ENCODE measurements around the gene ARL16. TPM values are rescaled to one million over a fixed set of nuclear protein-coding genes. Genes with fewer than 3 reads are reported as not detected.
A peak's percentile ranks its signal among the peaks of the same experiment; 100 is the strongest.

Gene ARL16
- total RNA-seq, 1 donor from 2014 or later, result 38.6 TPM

- H3K9me3 Mint-ChIP-seq (ENCODE audit: unreplicated experiment), result no peaks in the 10 kb centered on the region
- Histone ChIP-seq H4K20me1 (ENCODE audit: insufficient read depth, low read length) (peaks cover 41% of the 10 kb centered on the region), H3K27me3 (ENCODE audit: insufficient read depth, low read length) (no peaks in the 10 kb centered on the region), H3K4me2 (ENCODE audit: low read length) (peak within 1 kb of the TSS; percentile 89), H3K9me3 (ENCODE audit: insufficient read depth, low read depth, low read length) (no peaks in the 10 kb centered on the region), H3K36me3 (ENCODE audit: insufficient read depth, low read length) (no peaks in the 10 kb centered on the region), H3K79me2 (ENCODE audit: insufficient read depth, low read length) (peaks cover 13% of the 10 kb centered on the region), H3K4me3 (ENCODE audit: insufficient read depth, low read depth, low read length) (peak within 1 kb of the TSS; percentile 63), H2AFZ (ENCODE audit: low read depth, low read length) (no peak within 1 kb of the TSS), H3K27ac (ENCODE audit: low read depth, low read length) (peak within 1 kb of the TSS; percentile 19), H3K9ac (ENCODE audit: low read length) (peak within 1 kb of the TSS; percentile 72), H3K4me1 (ENCODE audit: insufficient read depth, low read length) (peaks cover 34% of the 10 kb centered on the region)
- peaks cover 7% of the 10 kb centered on the region for H3K4me1 Mint-ChIP-seq (ENCODE audit: low read depth, unreplicated experiment)
- peak within 1 kb of the TSS; percentile 85 for H3K4me3 Mint-ChIP-seq (ENCODE audit: unreplicated experiment)
- FAIRE-seq, result no peak
- H3K27me3 Mint-ChIP-seq (ENCODE audit: low read depth, unreplicated experiment), result no peaks in the 10 kb centered on the region
- TF ChIP-seq, protein P1, sequence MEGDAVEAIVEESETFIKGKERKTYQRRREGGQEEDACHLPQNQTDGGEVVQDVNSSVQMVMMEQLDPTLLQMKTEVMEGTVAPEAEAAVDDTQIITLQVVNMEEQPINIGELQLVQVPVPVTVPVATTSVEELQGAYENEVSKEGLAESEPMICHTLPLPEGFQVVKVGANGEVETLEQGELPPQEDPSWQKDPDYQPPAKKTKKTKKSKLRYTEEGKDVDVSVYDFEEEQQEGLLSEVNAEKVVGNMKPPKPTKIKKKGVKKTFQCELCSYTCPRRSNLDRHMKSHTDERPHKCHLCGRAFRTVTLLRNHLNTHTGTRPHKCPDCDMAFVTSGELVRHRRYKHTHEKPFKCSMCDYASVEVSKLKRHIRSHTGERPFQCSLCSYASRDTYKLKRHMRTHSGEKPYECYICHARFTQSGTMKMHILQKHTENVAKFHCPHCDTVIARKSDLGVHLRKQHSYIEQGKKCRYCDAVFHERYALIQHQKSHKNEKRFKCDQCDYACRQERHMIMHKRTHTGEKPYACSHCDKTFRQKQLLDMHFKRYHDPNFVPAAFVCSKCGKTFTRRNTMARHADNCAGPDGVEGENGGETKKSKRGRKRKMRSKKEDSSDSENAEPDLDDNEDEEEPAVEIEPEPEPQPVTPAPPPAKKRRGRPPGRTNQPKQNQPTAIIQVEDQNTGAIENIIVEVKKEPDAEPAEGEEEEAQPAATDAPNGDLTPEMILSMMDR (IDR thresholded peaks at IDR 0.05; ENCODE audit: insufficient read depth, low read depth, low read length), result no peak
- TF ChIP-seq EZH2 (IDR thresholded peaks at IDR 0.05; ENCODE audit: insufficient read depth, low read length), result no peak
- DNase-seq (ENCODE audit: low read depth), result peak; percentile 51
- H3K36me3 Mint-ChIP-seq (ENCODE audit: low read depth, unreplicated experiment), result peaks cover 2% of the 10 kb centered on the region
- H3K27ac Mint-ChIP-seq (ENCODE audit: unreplicated experiment), result peak within 1 kb of the TSS; percentile 87
These were observed 28.3 kb upstream of the ARL16 start, which contains the start of gene SLC25A10 for GRCh38 chr17:81711814-81712467. Gene SLC25A10 (plus strand): TSS chr17:81712284. CDS start chr17:81712427, 143 bp downstream.

DNA sequence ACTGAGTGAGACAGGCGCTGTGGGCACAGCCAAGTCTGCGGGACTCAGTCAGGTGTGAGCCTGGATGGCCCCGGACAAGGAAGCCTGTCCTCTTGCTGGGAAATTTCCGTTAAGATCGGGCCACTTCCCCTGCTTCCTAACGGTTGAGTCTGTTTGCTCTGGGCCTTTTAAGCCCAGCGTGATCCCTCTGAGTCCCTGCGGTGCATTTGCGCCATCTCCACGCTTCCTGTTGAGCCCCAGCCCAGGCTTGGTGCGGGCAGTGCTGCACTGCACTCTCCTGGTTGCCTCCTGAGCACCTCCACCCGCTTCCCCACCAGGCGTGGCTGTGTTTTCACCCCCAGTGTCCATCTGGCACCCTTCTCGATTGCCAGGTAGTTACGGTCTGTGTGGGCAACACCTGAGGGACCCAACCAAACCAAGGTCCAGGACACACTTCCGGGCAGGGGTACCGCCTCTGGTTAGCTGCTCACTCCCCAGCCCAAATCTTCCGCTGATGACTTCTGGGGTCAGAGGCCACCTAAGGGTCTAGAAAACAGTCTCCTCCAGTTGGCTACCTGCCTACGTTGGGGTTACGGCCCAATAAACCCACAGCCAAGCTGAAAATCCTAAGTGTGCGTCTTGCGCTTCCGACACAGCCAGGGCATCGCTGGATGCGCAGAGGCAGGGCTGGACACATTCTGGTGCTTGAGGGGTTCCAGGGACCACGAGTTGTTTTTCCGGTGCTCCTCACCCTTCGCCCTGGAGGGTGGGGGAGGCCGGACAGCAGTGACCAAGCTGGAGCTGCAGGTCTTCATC, 27.1 kb upstream of the ARL16 start:
- TF ChIP-seq, protein P1 (IDR thresholded peaks at IDR 0.05; ENCODE audit: insufficient read depth, low read depth, low read length), result no peak
- no peak for TF ChIP-seq EZH2 (IDR thresholded peaks at IDR 0.05; ENCODE audit: insufficient read depth, low read length)
- Mint-ChIP-seq H3K4me3 (ENCODE audit: unreplicated experiment) (peak overlapping the region; percentile 77), H3K36me3 (ENCODE audit: low read depth, unreplicated experiment) (peaks cover 8% of the 10 kb centered on the region), H3K27me3 (ENCODE audit: low read depth, unreplicated experiment) (no peaks in the 10 kb centered on the region), H3K4me1 (ENCODE audit: low read depth, unreplicated experiment) (peaks cover 7% of the 10 kb centered on the region), H3K27ac (ENCODE audit: unreplicated experiment) (peak overlapping the region; percentile 41), H3K9me3 (ENCODE audit: unreplicated experiment) (no peaks in the 10 kb centered on the region)
- H3K79me2 ChIP-seq (ENCODE audit: insufficient read depth, low read length), result peaks cover 18% of the 10 kb centered on the region
- no peak for FAIRE-seq
- H3K4me1 ChIP-seq (ENCODE audit: insufficient read depth, low read length), result peaks cover 34% of the 10 kb centered on the region
- H3K27me3 ChIP-seq (ENCODE audit: insufficient read depth, low read length), result no peaks in the 10 kb centered on the region
- no peaks in the 10 kb centered on the region for H3K9me3 ChIP-seq (ENCODE audit: insufficient read depth, low read depth, low read length)
- no peak overlapping the region for H3K27ac ChIP-seq (ENCODE audit: low read depth, low read length)
- H3K4me2 ChIP-seq (ENCODE audit: low read length), result peak overlapping the region; percentile 89
- peak overlapping the region; percentile 27 for H3K9ac ChIP-seq (ENCODE audit: low read length)
- peaks cover 5% of the 10 kb centered on the region for H3K36me3 ChIP-seq (ENCODE audit: insufficient read depth, low read length)
- DNase-seq (ENCODE audit: low read depth), result no peak
- H2AFZ ChIP-seq (ENCODE audit: low read depth, low read length), result no peak overlapping the region
- peaks cover 49% of the 10 kb centered on the region for H4K20me1 ChIP-seq (ENCODE audit: insufficient read depth, low read length)
- peak overlapping the region; percentile 5 for H3K4me3 ChIP-seq (ENCODE audit: insufficient read depth, low read depth, low read length)

Data from astrocyte (in vitro differentiated cells and primary cell).